MM.1S (cell line): ENCODE data around the gene RAB10.

Experiments
- EZH2 ChIP-seq: fragments of 300-600 bp; sonication (generic); optimal IDR thresholded peaks from 2 replicates; pipeline ENCODE3; 2017; ENCODE audit warnings: low read depth, mild to moderate bottlenecking, antibody characterized with exemption, low read length, mixed read lengths
- EZH2phosphoT487 ChIP-seq: fragments of 300-600 bp; sonication (generic); IDR thresholded peaks from 2 replicates; pipeline ENCODE4 v1.6.1; 2018; ENCODE audit warnings: antibody characterized with exemption, low read length
- TF ChIP-seq, protein P1 (sequence below): fragments of 300-600 bp; sonication (generic); IDR thresholded peaks from 2 replicates; pipeline ENCODE4 v1.5.1; 2016; ENCODE audit warnings: antibody characterized with exemption, low read length, mixed read lengths

DNA sequence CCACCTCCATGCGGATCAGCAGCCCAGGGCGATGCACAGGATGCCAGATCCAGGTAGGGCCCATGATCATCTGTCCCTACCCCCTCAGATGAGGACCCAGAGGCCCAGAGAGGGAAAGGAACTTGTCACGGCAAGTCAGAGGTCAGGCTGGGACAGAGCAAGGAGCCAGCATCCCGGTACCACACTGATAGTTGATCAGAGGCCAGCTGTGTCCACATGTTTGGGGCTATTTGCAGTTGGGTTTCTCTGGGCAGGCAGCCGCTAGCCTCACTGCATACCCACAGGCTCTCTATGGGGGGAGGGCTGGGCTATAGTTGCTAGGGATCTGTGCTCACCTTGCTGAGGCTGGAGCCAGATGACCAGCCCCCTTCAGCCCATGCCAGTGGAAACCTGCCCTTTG, 148.6 kb downstream of the RAB10 start:
- TF ChIP-seq, protein P1, sequence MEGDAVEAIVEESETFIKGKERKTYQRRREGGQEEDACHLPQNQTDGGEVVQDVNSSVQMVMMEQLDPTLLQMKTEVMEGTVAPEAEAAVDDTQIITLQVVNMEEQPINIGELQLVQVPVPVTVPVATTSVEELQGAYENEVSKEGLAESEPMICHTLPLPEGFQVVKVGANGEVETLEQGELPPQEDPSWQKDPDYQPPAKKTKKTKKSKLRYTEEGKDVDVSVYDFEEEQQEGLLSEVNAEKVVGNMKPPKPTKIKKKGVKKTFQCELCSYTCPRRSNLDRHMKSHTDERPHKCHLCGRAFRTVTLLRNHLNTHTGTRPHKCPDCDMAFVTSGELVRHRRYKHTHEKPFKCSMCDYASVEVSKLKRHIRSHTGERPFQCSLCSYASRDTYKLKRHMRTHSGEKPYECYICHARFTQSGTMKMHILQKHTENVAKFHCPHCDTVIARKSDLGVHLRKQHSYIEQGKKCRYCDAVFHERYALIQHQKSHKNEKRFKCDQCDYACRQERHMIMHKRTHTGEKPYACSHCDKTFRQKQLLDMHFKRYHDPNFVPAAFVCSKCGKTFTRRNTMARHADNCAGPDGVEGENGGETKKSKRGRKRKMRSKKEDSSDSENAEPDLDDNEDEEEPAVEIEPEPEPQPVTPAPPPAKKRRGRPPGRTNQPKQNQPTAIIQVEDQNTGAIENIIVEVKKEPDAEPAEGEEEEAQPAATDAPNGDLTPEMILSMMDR, result no peak
- TF ChIP-seq EZH2, result no peak
- no peak for TF ChIP-seq EZH2phosphoT487
